Measurements from ENCODE around the gene PATL2. TPM values are rescaled to one million over a fixed set of nuclear protein-coding genes. Genes with fewer than 3 reads are reported as not detected.
"Not testable (repeated sequence)": the region's sequence is repeated elsewhere in the genome, so short reads cannot be mapped to it uniquely, and the experiment has no call there.

Gene PATL2
- total RNA-seq, 1 donor from 2014 or later = not detected

DNA sequence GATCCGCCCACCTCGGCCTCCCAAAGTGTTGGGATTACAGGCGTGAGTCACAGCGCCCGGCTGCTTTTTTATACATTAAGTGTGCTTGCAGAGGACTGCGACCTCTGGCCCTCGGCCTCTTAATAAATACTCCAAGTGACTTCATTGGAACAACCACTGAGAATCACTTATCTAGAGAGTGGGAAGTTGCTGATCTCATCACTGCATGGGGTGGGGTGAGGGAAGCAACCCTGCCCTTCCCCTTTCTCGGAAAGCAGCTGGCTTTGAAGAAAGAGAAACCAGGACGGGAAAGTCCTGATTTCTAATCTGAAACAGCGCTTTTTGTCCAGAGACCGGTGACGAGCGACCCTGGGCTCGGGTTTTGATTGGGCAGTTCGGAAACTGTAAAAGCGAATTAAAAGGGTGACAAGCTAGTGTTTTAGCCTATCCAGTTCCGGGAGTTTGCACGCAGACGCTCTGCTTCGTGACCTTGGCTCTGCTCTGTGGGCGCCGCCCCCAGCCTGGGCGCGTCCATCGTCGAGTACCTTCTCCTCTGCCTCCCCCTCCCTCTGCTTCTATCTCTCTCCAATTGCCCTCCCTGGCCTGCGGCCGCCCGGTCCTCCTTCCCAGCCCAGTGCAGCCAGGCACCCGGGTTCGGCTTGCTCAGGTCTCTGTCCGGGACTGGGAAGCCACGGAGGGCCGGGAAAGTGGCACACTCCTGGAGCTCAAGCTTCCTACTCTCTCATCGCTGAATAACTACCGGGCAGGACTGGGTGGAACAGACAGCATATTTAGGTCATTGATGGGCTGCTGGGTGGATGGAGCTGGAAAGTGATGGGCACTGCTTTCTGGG, 17.7 kb upstream of the PATL2 start:
- no peaks in the 10 kb centered on the region for H3K36me3 Mint-ChIP-seq (ENCODE audit: unreplicated experiment)
- H3K27ac Mint-ChIP-seq (ENCODE audit: unreplicated experiment) = peak overlapping the region; percentile 97
- peak overlapping the region; percentile 96 for H3K4me3 Mint-ChIP-seq (ENCODE audit: unreplicated experiment)

DNA sequence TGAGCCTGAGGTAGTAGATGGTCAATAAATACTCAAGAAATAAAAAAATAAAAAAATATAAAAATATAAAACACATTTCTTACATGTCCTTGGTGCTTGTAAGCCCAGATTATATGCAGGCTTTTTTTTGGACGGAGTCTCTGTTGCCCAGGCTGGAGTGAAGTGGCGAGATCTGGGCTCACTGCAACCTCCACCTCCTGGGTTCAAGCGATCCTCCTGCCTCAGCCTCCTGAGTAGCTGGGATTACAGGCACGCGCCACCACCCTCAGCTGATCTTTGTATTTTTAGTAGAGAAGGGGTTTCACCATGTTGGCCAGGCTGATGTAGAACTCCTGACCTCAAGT, 17.1 kb upstream of the PATL2 start:
- DNase-seq; H3K4me1 Mint-ChIP-seq (ENCODE audit: low read depth, unreplicated experiment); H3K36me3 Mint-ChIP-seq (ENCODE audit: unreplicated experiment); H3K9me3 Mint-ChIP-seq (ENCODE audit: unreplicated experiment); H3K27me3 Mint-ChIP-seq (ENCODE audit: unreplicated experiment): not testable (repeated sequence)
- Mint-ChIP-seq H3K27ac (ENCODE audit: unreplicated experiment) (peak overlapping the region; percentile 97), H3K4me3 (ENCODE audit: unreplicated experiment) (peak overlapping the region; percentile 96)

More for the DNA sequence above, 17.7 kb upstream of the PATL2 start:
- peak; percentile 86 for DNase-seq
- H3K27me3 Mint-ChIP-seq (ENCODE audit: unreplicated experiment) = peaks cover 4% of the 10 kb centered on the region
- TF ChIP-seq, protein P1, sequence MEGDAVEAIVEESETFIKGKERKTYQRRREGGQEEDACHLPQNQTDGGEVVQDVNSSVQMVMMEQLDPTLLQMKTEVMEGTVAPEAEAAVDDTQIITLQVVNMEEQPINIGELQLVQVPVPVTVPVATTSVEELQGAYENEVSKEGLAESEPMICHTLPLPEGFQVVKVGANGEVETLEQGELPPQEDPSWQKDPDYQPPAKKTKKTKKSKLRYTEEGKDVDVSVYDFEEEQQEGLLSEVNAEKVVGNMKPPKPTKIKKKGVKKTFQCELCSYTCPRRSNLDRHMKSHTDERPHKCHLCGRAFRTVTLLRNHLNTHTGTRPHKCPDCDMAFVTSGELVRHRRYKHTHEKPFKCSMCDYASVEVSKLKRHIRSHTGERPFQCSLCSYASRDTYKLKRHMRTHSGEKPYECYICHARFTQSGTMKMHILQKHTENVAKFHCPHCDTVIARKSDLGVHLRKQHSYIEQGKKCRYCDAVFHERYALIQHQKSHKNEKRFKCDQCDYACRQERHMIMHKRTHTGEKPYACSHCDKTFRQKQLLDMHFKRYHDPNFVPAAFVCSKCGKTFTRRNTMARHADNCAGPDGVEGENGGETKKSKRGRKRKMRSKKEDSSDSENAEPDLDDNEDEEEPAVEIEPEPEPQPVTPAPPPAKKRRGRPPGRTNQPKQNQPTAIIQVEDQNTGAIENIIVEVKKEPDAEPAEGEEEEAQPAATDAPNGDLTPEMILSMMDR (IDR thresholded peaks at IDR 0.05; ENCODE audit: partially characterized antibody, unreplicated experiment) = no peak
- no peaks in the 10 kb centered on the region for H3K4me1 Mint-ChIP-seq (ENCODE audit: low read depth, unreplicated experiment)
- H3K9me3 Mint-ChIP-seq (ENCODE audit: unreplicated experiment) = peaks cover 5% of the 10 kb centered on the region

DNA sequence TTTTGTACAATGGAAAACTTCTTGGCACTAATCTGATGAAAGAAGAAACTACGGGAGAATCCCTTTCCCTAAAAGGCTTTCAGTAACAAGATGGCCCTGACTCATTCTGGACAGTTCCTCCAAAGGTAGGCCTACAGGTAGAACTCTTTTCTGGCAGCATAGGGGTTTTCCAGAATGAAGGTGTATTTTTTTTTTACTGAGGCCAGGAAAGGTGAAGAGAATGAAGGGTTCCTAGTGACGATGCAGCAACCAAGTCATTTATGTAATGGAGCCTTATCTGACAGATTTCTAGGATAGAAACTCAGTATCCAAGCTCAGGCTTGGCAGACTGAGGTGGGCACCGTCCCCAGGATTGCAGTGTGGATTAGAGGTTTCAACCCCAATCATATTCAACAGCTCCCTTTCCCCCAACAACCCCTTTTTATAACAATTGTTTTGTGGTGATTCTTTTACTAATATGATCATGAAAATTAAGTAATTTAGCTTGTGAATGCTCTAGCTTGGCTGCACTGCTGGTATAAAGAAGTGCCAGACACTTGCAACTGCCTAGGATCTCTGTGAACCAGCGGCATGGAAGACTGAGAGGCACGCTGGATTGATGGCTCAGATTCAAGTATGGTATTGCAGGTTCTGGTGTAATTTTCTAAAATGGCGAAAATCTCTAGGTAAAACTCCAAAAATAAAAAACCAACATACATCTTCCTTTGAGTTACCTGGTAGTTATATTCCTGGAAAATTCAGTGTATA, 16.5 kb upstream of the PATL2 start:
- no peaks in the 10 kb centered on the region for H3K4me1 Mint-ChIP-seq (ENCODE audit: low read depth, unreplicated experiment)
- no peak for DNase-seq
- H3K36me3 Mint-ChIP-seq (ENCODE audit: unreplicated experiment) = no peaks in the 10 kb centered on the region
- H3K4me3 Mint-ChIP-seq (ENCODE audit: unreplicated experiment) = peak overlapping the region; percentile 25
- TF ChIP-seq, protein P1 (IDR thresholded peaks at IDR 0.05; ENCODE audit: partially characterized antibody, unreplicated experiment) = no peak
- H3K9me3 Mint-ChIP-seq (ENCODE audit: unreplicated experiment) = peaks cover 5% of the 10 kb centered on the region
- peaks cover 4% of the 10 kb centered on the region for H3K27me3 Mint-ChIP-seq (ENCODE audit: unreplicated experiment)
- peak overlapping the region; percentile 22 for H3K27ac Mint-ChIP-seq (ENCODE audit: unreplicated experiment)

DNA sequence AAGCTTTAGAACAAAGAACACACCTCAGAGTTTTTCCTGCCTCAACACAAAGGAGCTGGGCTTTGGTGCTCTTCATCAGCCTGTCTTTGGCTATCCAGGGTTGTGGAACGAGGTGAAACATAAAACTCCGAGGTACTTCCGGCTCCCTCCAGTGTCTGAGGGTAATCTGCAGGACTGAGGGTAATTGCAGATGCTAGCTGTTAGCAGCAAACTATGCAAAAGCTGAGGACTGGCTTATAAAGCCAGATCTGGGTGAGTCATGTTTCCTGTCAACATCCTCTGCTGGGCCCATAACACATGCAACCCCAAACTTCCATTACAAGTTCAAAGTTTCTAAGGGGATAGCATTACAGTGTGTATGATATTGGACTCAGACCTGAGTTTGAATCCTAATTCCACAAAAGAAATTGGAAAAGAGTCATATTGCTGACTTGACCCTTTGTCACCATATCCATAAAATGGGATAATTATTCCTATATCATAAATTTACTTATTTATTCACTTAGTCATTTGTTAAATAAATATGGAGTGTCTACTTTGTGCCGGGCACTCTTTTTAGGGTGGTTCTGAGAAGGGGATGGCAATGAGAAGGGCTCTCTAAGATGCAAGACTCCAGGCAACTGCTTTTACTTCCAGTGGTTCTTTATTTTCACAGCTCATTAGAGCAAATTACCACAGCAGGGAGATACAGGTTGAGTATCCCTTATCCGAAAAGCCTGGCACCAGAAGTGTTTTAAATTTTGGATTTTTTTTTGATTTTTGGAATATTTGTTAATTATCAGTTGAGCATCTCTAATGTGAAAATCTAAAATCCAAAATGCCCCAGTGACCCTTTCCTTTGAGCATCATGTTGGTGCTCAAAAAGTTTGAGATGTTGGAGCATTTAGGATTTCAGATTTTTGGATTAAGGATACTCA, 15.7 kb upstream of the PATL2 start:
- Mint-ChIP-seq H3K36me3 (ENCODE audit: unreplicated experiment) (no peaks in the 10 kb centered on the region), H3K9me3 (ENCODE audit: unreplicated experiment) (peaks cover 5% of the 10 kb centered on the region), H3K27me3 (ENCODE audit: unreplicated experiment) (peaks cover 4% of the 10 kb centered on the region), H3K4me1 (ENCODE audit: low read depth, unreplicated experiment) (no peaks in the 10 kb centered on the region), H3K4me3 (ENCODE audit: unreplicated experiment) (peak overlapping the region; percentile 25), H3K27ac (ENCODE audit: unreplicated experiment) (no peak overlapping the region)
- DNase-seq = no peak
- TF ChIP-seq, protein P1 (IDR thresholded peaks at IDR 0.05; ENCODE audit: partially characterized antibody, unreplicated experiment) = no peak

DNA sequence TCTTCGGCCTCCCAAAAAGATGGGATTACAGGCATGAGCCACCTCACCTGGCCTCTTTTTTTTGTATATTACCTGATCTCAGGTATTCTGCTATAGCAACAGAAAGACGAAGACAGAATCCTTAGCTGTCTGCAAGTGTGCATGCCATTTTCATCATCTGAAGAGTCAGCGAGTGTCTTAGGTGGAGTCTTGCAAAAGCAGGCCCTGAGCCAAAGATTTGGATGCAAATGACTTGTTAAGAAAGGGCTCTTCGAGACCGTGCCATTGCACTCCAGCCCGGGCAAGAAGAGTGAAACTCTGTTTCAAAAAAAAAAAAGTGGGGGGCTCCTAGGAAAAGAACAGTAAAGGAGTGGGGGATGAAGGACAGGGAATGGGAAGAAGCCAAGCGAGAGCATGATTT, 15.0 kb upstream of the PATL2 start:
- peaks cover 5% of the 10 kb centered on the region for H3K9me3 Mint-ChIP-seq (ENCODE audit: unreplicated experiment)
- H3K27ac Mint-ChIP-seq (ENCODE audit: unreplicated experiment) = no peak overlapping the region
- no peak overlapping the region for H3K4me3 Mint-ChIP-seq (ENCODE audit: unreplicated experiment)
- no peaks in the 10 kb centered on the region for H3K36me3 Mint-ChIP-seq (ENCODE audit: unreplicated experiment)
- no peaks in the 10 kb centered on the region for H3K4me1 Mint-ChIP-seq (ENCODE audit: low read depth, unreplicated experiment)
- no peak for DNase-seq
- TF ChIP-seq, protein P1 (IDR thresholded peaks at IDR 0.05; ENCODE audit: partially characterized antibody, unreplicated experiment) = no peak
- H3K27me3 Mint-ChIP-seq (ENCODE audit: unreplicated experiment) = peaks cover 4% of the 10 kb centered on the region

Measured in glutamatergic neuron (in vitro differentiated cells).